Measurements from ENCODE around the gene ARHGEF7. TPM values are rescaled to one million over a fixed set of nuclear protein-coding genes. Genes with fewer than 3 reads are reported as not detected.

ARHGEF7 gene
- total RNA-seq, 1 experiment from 2014 or later, result 21.6 TPM

GRCh38 chr13:111298214-111298975 is 183.3 kb downstream of the ARHGEF7 start:
- no peak for DNase-seq (ENCODE audit: low read depth)

DNA sequence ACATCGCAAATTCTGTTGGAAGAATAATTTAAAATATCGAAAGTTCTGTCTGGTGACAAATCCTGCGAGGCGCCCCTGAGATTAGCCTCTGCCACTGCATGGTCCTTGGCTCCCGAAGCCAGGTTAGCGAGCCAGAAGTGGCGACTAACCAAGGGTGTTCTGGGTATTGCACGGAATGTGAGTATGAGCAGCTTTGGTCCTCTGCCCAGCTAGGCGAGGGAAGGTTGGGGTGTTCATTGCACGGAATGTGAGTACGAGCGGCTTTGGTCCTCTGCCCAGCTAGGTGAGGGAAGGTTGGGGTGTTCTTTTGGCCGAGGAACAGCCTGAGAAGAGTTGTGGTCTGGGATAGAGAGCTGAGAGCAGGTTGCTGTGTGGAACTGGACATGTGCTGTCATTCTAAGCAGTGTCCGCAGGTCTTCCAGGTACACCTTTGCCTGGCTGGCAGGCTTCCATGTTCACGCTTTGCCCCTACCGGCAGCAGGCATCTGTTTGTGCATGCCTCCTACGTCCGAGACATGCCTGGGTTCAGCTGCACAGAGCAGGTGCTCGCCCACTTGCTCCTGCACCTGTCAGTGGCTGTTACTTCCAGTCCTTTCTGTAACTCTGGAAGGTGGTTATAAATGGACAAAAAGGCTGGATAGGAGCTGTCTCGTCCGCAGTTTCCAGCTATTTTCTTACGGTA is 187.1 kb downstream of the ARHGEF7 start:
- DNase-seq (ENCODE audit: low read depth), result no peak

DNA sequence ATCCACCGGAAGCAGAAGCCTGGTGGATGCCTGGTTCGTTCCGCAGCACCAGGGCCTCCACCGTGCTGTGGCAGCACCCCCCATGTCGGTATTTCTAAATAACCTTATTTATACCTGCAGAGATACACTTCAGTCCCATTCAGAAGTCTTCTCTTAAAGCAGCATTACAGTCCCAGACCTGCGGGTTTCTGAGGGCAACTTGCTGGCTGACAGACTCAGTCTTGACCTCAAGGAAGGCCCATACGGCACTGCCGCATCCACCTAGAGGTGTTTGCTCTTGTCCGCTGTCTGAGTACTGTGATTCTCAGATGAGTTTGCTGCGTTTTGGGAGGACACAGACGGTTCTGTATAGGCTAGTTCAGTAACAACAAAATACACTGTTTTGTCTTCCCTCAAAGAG is 188.4 kb downstream of the ARHGEF7 start:
- no peak for DNase-seq (ENCODE audit: low read depth)

GRCh38 chr13:111304041-111304544 is 189.0 kb downstream of the ARHGEF7 start:
- DNase-seq (ENCODE audit: low read depth), result no peak

DNA sequence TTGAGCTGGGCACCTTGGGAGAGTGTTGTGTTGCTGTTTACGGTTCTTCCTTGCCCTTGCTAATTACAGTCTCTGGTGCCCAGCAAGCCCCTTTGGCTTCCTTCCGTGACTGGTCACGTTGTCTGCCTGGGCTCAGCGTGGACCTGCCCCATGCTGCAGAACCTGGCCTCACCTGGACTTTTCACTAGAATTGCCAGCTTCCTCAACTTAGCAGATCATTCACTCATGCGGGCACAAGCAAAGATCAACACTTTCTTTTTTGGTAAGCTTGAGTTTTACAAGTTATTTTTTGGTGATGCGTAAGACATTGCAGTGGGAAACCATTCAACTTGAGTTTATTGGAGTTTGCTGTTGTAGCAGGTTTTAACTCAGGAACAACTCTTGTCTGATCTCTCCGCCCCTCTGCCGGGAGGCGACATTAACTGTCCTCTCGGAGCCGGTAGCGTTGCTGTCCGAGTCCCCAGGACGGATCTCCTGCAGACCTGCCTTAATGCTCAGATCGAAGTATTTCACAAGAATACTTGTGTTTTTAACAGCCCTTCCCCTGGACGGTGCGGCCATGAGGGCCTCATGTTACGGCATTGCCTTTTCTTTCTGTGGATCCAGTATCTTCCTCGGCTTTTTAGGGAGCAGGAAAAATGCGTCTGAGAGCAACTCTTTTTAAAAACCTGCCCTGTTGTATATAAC is 189.6 kb downstream of the ARHGEF7 start:
- no peak for DNase-seq (ENCODE audit: low read depth)

GRCh38 chr13:111312944-111313590 is 198.0 kb downstream of the ARHGEF7 start:
- no peak for DNase-seq (ENCODE audit: low read depth)

DNA sequence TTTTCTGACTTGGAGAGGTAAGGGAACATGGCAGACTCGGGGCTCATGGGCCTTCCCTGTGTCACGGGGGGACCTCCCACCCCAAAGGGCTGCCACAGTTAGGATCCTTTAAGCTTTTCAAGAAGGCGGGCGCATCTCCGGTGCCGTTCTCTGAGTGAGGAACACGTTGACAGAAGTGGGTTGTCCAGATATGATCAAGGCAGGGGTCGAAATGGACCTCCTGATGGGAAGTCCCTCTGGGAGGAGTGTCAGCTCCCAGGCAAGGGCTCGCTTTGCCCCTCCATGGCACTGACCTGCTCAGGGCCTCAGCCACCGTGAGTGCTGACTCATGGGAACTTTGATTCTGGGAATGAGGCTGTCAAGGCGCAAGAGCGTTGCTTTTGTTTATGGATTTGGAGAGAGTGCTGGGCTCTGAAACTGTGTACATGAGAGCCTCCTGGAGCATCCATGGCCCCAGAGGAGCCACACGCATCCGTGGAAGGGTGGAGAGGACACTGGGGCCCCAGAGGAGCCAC is 198.9 kb downstream of the ARHGEF7 start:
- DNase-seq (ENCODE audit: low read depth), result no peak

GRCh38 chr13:111314852-111315251 is 199.7 kb downstream of the ARHGEF7 start:
- DNase-seq (ENCODE audit: low read depth), result no peak

- DNase-seq (ENCODE audit: low read depth), result no peak
Observed at GRCh38 chr13:111315347-111315995, 200.4 kb downstream of the ARHGEF7 start.

- no peak for DNase-seq (ENCODE audit: low read depth)
Observed at GRCh38 chr13:111316161-111316730, 201.1 kb downstream of the ARHGEF7 start.

DNA sequence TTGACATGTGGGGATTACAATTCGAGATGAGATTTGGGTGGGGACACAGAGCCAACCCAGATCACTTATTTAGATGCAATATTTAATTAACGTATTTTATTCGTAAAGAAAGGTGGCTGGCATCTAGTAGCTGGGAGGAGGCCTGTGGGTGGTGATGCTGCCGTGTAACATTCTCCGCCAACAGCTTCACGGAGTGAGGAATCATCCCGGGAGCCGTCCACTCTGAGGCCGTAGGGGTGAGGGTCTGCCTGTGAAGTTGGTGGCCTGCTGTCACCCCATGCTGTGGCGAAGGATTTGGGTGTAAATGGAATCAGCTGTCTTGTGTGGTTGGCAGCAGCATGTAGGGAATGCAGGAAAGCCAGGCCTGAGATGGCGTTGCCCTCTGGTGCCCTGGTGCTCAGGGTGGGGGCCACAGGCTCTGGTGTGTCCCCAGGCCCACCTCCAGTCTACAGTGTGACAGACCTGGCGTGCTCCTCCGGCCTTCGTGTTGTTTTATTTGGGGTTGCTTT is 202.0 kb downstream of the ARHGEF7 start:
- DNase-seq (ENCODE audit: low read depth), result no peak

- no peak for DNase-seq (ENCODE audit: low read depth)
Observed at GRCh38 chr13:111317571-111318345, 202.6 kb downstream of the ARHGEF7 start.

GRCh38 chr13:111318386-111318785 is 203.3 kb downstream of the ARHGEF7 start:
- DNase-seq (ENCODE audit: low read depth), result no peak

DNA sequence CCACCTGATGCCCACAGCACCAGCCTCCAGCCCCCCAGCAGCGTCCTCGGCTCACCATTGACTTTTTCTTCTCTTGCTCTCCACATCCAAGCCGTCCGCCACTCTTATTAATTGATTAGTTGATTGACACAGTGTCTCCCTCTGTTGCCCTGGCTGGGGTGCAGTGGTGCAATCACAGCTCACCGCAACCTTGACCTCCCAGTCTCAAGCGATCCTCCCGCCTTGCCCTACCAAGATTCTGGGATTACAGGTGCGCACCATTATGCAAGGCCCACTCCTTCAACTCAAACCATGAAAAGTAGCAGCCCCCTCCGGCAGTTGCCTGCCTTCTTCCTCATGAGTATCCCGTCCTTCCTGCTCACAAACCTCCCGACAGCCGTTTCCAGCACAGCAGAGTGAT is 204.4 kb downstream of the ARHGEF7 start:
- no peak for DNase-seq (ENCODE audit: low read depth)

DNA sequence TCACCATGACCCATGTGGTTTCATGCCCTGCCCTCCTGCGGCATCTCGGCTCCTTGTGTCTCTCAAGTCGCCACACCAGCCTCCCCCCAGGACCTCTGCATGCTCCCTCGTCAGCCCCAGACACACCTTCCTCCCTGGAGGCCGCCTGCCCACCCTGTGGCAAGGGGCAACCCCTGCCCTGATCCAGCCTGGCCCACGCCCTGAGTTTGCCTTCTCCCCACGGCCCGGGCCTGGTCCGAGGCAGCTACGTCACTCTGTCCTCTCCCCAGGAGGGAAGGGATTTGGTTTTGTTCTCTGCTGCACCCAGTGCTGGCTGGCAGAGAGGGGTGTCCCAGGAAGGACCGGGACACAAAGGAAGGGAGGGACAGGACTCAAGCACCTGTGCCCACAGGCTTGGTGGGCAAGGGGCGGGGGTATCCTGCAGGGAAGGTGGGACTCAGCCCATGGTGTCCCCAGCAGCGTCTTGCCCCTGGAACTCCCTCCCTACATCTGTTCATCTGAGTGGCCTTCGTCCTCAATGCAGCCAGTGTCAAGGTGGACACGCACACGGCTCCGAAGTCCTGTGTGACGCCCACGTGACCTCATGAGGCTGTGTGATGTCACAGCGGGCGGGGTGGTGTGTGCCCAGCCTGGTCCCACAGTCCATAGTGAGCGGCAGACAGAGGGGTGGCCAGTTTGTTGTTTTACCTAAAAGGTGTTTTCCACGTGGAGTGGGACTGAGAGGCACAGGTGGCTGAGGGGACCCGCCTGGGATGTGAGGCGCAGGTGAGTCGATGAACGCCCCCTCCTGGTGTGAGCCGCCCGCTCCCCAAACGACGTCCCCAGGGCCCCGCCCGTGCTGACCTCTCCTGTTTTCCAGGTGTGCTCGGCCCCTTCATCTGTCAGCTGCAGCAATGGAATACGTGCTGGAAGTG is 205.1 kb downstream of the ARHGEF7 start, which contains the start of gene TEX29:
Gene TEX29 (plus strand): TSS at position 645 of the 914 bp plus-strand sequence. CDS start 249 bp downstream, at position 894.
- no peak for DNase-seq (ENCODE audit: low read depth)

GRCh38 chr13:111322001-111322915 is 207.1 kb downstream of the ARHGEF7 start:
- DNase-seq (ENCODE audit: low read depth), result no peak

GRCh38 chr13:111322916-111323331 is 207.8 kb downstream of the ARHGEF7 start:
- no peak for DNase-seq (ENCODE audit: low read depth)

Data from HT1080 (cell line).